Measurements from ENCODE around the gene CDKAL1.

GRCh38 chr6:21067521-21067920 is 533.3 kb downstream of the CDKAL1 start:
- no peak for TF ChIP-seq EP300 (IDR thresholded peaks at IDR 0.05)
- TF ChIP-seq CTCF (IDR thresholded peaks at IDR 0.05), result no peak
- no peak for TF ChIP-seq NFE2L2 (conservative IDR thresholded peaks at IDR 0.05; ENCODE audit: low read length)
- TF ChIP-seq JUNB (IDR thresholded peaks at IDR 0.05), result no peak
- TF ChIP-seq CEBPB (IDR thresholded peaks at IDR 0.05), result no peak
- TF ChIP-seq RAD21 (conservative IDR thresholded peaks at IDR 0.05 in 1 of 2, IDR thresholded peaks at IDR 0.05 in 1 of 2), result no peak
- TF ChIP-seq RCOR1 (IDR thresholded peaks at IDR 0.05; ENCODE audit: low read depth, low read length), result no peak
- TF ChIP-seq BCL3 (IDR thresholded peaks at IDR 0.05), result no peak
- no peak for TF ChIP-seq RNF2 (IDR thresholded peaks at IDR 0.05; ENCODE audit: borderline replicate concordance, low read depth)
- TF ChIP-seq CHD4 (IDR thresholded peaks at IDR 0.05; ENCODE audit: borderline replicate concordance), result no peak
- no peak for TF ChIP-seq TFCP2L1 (CRISPR knock-in tag; IDR thresholded peaks at IDR 0.05)
- TF ChIP-seq PHF8 (IDR thresholded peaks at IDR 0.05; ENCODE audit: borderline replicate concordance, low read depth), result no peak
